Spinal cord (tissue), 10 donors: ENCODE measurements around the gene DNLZ. TPM values are rescaled to one million over a fixed set of nuclear protein-coding genes. Genes with fewer than 3 reads are reported as not detected.

ENCODE experiments used
- DNase-seq, 6 donors: peaks; one replicate each; pipeline versions ENCODE4 v3.0.0 to v3.0.0-alpha.2; 2013 to 2015; ENCODE audit warnings: low spot score in 6 of 6, low read depth in 4 of 6
- H3K27ac ChIP-seq: one replicate; pipeline ENCODE4 v1.5.1; 2013; ENCODE audit warnings: low read depth, low read length, control low read depth
- H3K27me3 ChIP-seq: one replicate; pipeline ENCODE4 v1.6.1; 2013; ENCODE audit warnings: low read length; ENCODE audit not compliant: control insufficient read depth, insufficient read depth
- H3K36me3 ChIP-seq: one replicate; pipeline ENCODE4 v1.6.1; 2013; ENCODE audit warnings: low read length; ENCODE audit not compliant: control insufficient read depth, insufficient read depth
- H3K4me1 ChIP-seq: one replicate; pipeline ENCODE4 v1.6.1; 2013; ENCODE audit warnings: low read length; ENCODE audit not compliant: control insufficient read depth, insufficient read depth
- H3K4me3 ChIP-seq: one replicate; pipeline ENCODE4 v1.5.1; 2013; ENCODE audit warnings: low read depth, low read length, control low read depth
- H3K9me3 ChIP-seq: one replicate; pipeline ENCODE4 v1.6.1; 2013; ENCODE audit warnings: low read length; ENCODE audit not compliant: control insufficient read depth, insufficient read depth
- WGBS: methylation state at CpG from one replicate; pipeline ENCODE4 v1.1.5; 2013; ENCODE audit warnings: missing lambda C conversion rate; ENCODE audit not compliant: insufficient coverage; 5-methylcytosine and 5-hydroxymethylcytosine counted together
- polyA plus RNA-seq, 2 donors: library from polyadenylated mRNA; unstranded; fragments of 120-200 nt; gene quantifications; one replicate each; pipeline ENCODE4 v1.2.1, GENCODE V29; 2013; ENCODE audit not compliant: insufficient read length in 2 of 2
- total RNA-seq, 2 donors: library from RNA; depleted of rRNA in 1 of 2; stranded (reverse); fragments of 120-200 nt in 1 of 2; fragments of >200 nt in 1 of 2; gene quantifications; one replicate each; pipeline versions ENCODE4 v1.2.3 to v1.2.4, GENCODE V29; 2013 to 2014
- donor health status: healthy.

Gene DNLZ
- total and polyA plus RNA-seq, 4 donors, result 6.2 to 35.6 (median 29.3) TPM

- 79% methylated on average over 20 of the region's 20 CpGs for WGBS
- no peaks in the 10 kb centered on the region for H3K27me3 ChIP-seq
- H3K9me3 ChIP-seq, result no peaks in the 10 kb centered on the region
- no peak overlapping the region for H3K27ac ChIP-seq
- H3K4me3 ChIP-seq, result no peak overlapping the region
- H3K4me1 ChIP-seq, result peaks cover 83% of the 10 kb centered on the region
- no peak for DNase-seq
- H3K36me3 ChIP-seq, result peaks cover 93% of the 10 kb centered on the region
Observed at GRCh38 chr9:136346927-136347465, 16.5 kb downstream of the DNLZ start.

GRCh38 chr9:136346157-136346481, 17.4 kb downstream of the DNLZ start:
- no peaks in the 10 kb centered on the region for H3K27me3 ChIP-seq
- peak overlapping the region; percentile 88 for H3K27ac ChIP-seq
- no peaks in the 10 kb centered on the region for H3K9me3 ChIP-seq
- H3K4me3 ChIP-seq, result no peak overlapping the region
- 66% methylated on average over 10 of the region's 10 CpGs for WGBS
- no peak for DNase-seq
- peaks cover 93% of the 10 kb centered on the region for H3K36me3 ChIP-seq
- peaks cover 87% of the 10 kb centered on the region for H3K4me1 ChIP-seq

- Histone ChIP-seq H3K9me3 (no peaks in the 10 kb centered on the region), H3K36me3 (peaks cover 93% of the 10 kb centered on the region), H3K4me3 (peak overlapping the region; percentile 5), H3K27me3 (no peaks in the 10 kb centered on the region), H3K4me1 (peaks cover 90% of the 10 kb centered on the region), H3K27ac (peak overlapping the region; percentile 88)
- 33% methylated on average over 41 of the region's 43 CpGs for WGBS
- peak in 1 of 6 donors; percentile 80 for DNase-seq
Observed at GRCh38 chr9:136345281-136346156, 18.0 kb downstream of the DNLZ start.

GRCh38 chr9:136344544-136345280, 18.8 kb downstream of the DNLZ start:
- 73% methylated on average over 20 of the region's 21 CpGs for WGBS
- Histone ChIP-seq H3K4me3 (no peak overlapping the region), H3K27ac (peak overlapping the region; percentile 79), H3K36me3 (peaks cover 93% of the 10 kb centered on the region), H3K4me1 (peaks cover 98% of the 10 kb centered on the region), H3K9me3 (no peaks in the 10 kb centered on the region), H3K27me3 (no peaks in the 10 kb centered on the region)
- DNase-seq, result no peak

GRCh38 chr9:136343884-136344269, 19.7 kb downstream of the DNLZ start:
- DNase-seq, result no peak
- Histone ChIP-seq H3K9me3 (no peaks in the 10 kb centered on the region), H3K4me1 (peaks cover 100% of the 10 kb centered on the region), H3K36me3 (peaks cover 93% of the 10 kb centered on the region), H3K27ac (peak overlapping the region; percentile 91), H3K4me3 (no peak overlapping the region), H3K27me3 (no peaks in the 10 kb centered on the region)
- 91% methylated on average over 15 of the region's 24 CpGs for WGBS

GRCh38 chr9:136343121-136343883, 20.2 kb downstream of the DNLZ start:
- no peak for DNase-seq
- Histone ChIP-seq H3K9me3 (no peaks in the 10 kb centered on the region), H3K4me1 (peaks cover 97% of the 10 kb centered on the region), H3K27me3 (no peaks in the 10 kb centered on the region), H3K4me3 (peak overlapping the region; percentile 24), H3K36me3 (peaks cover 93% of the 10 kb centered on the region), H3K27ac (peak overlapping the region; percentile 91)
- WGBS, result 67% methylated on average over 22 of the region's 23 CpGs

- H3K9me3 ChIP-seq, result no peaks in the 10 kb centered on the region
- peak overlapping the region; percentile 24 for H3K4me3 ChIP-seq
- H3K4me1 ChIP-seq, result peaks cover 88% of the 10 kb centered on the region
- H3K27me3 ChIP-seq, result no peaks in the 10 kb centered on the region
- peak in 5 of 6 donors; percentile 62 to 95 (median 80) for DNase-seq
- peaks cover 93% of the 10 kb centered on the region for H3K36me3 ChIP-seq
- H3K27ac ChIP-seq, result peak overlapping the region; percentile 91
- WGBS, result 7% methylated on average over 57 of the region's 60 CpGs
Observed at GRCh38 chr9:136342181-136343120, 21.1 kb downstream of the DNLZ start.

GRCh38 chr9:136341769-136342168, 21.8 kb downstream of the DNLZ start:
- H3K4me3 ChIP-seq, result no peak overlapping the region
- peak overlapping the region; percentile 91 for H3K27ac ChIP-seq
- WGBS, result 46% methylated on average over 7 of the region's 10 CpGs
- H3K27me3 ChIP-seq, result no peaks in the 10 kb centered on the region
- DNase-seq, result no peak
- H3K9me3 ChIP-seq, result no peaks in the 10 kb centered on the region
- H3K4me1 ChIP-seq, result peaks cover 82% of the 10 kb centered on the region
- H3K36me3 ChIP-seq, result peaks cover 95% of the 10 kb centered on the region
